ENCODE results near the gene ATP6V0D1. TPM values are rescaled to one million over a fixed set of nuclear protein-coding genes. Genes with fewer than 3 reads are reported as not detected.

The ATP6V0D1 gene
- total RNA-seq, 1 experiment from 2014 or later = 43.0 TPM

- H3K27me3 Mint-ChIP-seq (ENCODE audit: low read depth) = no peaks in the 10 kb centered on the region
- no peaks in the 10 kb centered on the region for H3K27me3 ChIP-seq (ENCODE audit: insufficient read depth, low read length)
- H3K9me3 ChIP-seq (ENCODE audit: control insufficient read depth, low read depth, low read length) = no peaks in the 10 kb centered on the region
- H3K23ac ChIP-seq (ENCODE audit: insufficient read length, low read depth, low read length) = no peak overlapping the region
- no peaks in the 10 kb centered on the region for H3K23me2 ChIP-seq (ENCODE audit: insufficient read length, low read depth, low read length, poor library complexity, severe bottlenecking)
- H3K9me3 Mint-ChIP-seq = no peaks in the 10 kb centered on the region
- H3K56ac ChIP-seq (ENCODE audit: insufficient read length, low read depth, low read length) = no peak overlapping the region
- no peak overlapping the region for H4K8ac ChIP-seq (replicated peaks; ENCODE audit: insufficient read length, low read depth, low read length)
- no peak overlapping the region for H4K91ac ChIP-seq (ENCODE audit: insufficient read length, low read depth, low read length)
- H3K36me3 Mint-ChIP-seq (ENCODE audit: insufficient read depth in 1 of 3, low read depth in 3 of 3) = no peaks in the 10 kb centered on the region
- H3K79me1 ChIP-seq (ENCODE audit: insufficient read depth, low read depth, low read length, poor library complexity, severe bottlenecking) = no peaks in the 10 kb centered on the region
- no peak overlapping the region for H2BK5ac ChIP-seq (ENCODE audit: insufficient read length, low read length)
- WGBS (ENCODE audit: extremely low coverage, insufficient read length, low lambda C conversion rate) = no CpG with 5 or more reads among the region's 3 CpGs
- no peak overlapping the region for H3K4me3 Mint-ChIP-seq
- H2AK5ac ChIP-seq (ENCODE audit: insufficient read length, low read length) = no peak overlapping the region
- H2BK15ac ChIP-seq (ENCODE audit: low read depth, low read length) = no peak overlapping the region
- no peak overlapping the region for H3K27ac Mint-ChIP-seq
- TF ChIP-seq CTCF (conservative IDR thresholded peaks at IDR 0.05) = no peak
- no peak overlapping the region for H2BK120ac ChIP-seq (ENCODE audit: low read depth, low read length, poor library complexity, severe bottlenecking)
- no peak overlapping the region for H3K4ac ChIP-seq (ENCODE audit: low read depth, low read length)
- H3K9ac ChIP-seq (ENCODE audit: extremely low read depth, insufficient read length, low read length) = no peak overlapping the region
- no peak overlapping the region for H3K27ac ChIP-seq (ENCODE audit: insufficient read length, low read depth, low read length)
- H3K18ac ChIP-seq (ENCODE audit: insufficient read length, low read depth, low read length) = no peak overlapping the region
- no peak overlapping the region for H3T11ph ChIP-seq (ENCODE audit: low read length)
- H2BK20ac ChIP-seq (ENCODE audit: low read depth, low read length, poor library complexity, severe bottlenecking) = no peak overlapping the region
- H3K4me2 ChIP-seq (ENCODE audit: insufficient read depth, insufficient read length, low read length) = no peak overlapping the region
- no peak for DNase-seq
- H3K4me1 Mint-ChIP-seq = peaks cover under 1 to 3% of the 10 kb centered on the region in 2 experiments; a peak in 2 of 4 replicates
- no peak overlapping the region for H2AFZ ChIP-seq (ENCODE audit: low read length)
- H3K79me2 ChIP-seq (ENCODE audit: insufficient read depth, low read length) = no peaks in the 10 kb centered on the region
- H4K5ac ChIP-seq (ENCODE audit: insufficient read length, low read depth, low read length) = no peak overlapping the region
- no peaks in the 10 kb centered on the region for H4K20me1 ChIP-seq (ENCODE audit: control insufficient read depth, insufficient read depth, insufficient read length)
- H2BK12ac ChIP-seq (ENCODE audit: insufficient read length, low read depth, low read length) = no peak overlapping the region
- H3K4me1 ChIP-seq (ENCODE audit: insufficient read depth, low read length) = no peaks in the 10 kb centered on the region
- H3K14ac ChIP-seq (ENCODE audit: insufficient read depth, low read length) = no peak overlapping the region
Observed at GRCh38 chr16:67459861-67460150, 21.2 kb downstream of the ATP6V0D1 start.

All from H9 (cell line).